CD14-positive monocyte (primary cell): ENCODE measurements around the gene FREM2. TPM values are rescaled to one million over a fixed set of nuclear protein-coding genes. Genes with fewer than 3 reads are reported as not detected.

Experiments
- DNase-seq, 3 donors: peaks; one replicate each; pipeline ENCODE4 v3.0.0-alpha.2; 2011 to 2022
- H2AFZ ChIP-seq: 2 replicates; pipeline ENCODE4 v1.6.0; 2012; ENCODE audit warnings: mild to moderate bottlenecking, low read depth, low read length, inconsistent platforms; ENCODE audit not compliant: insufficient read depth, poor library complexity, severe bottlenecking
- H3K27ac ChIP-seq, 2 donors: 1 replicate in 1 of 2; 2 replicates in 1 of 2; pipeline ENCODE4 v1.5.1; 2012 to 2013; ENCODE audit warnings: low read length in 2 of 2, control low read depth in 1 of 2, inconsistent platforms in 1 of 2, low read depth in 1 of 2, mild to moderate bottlenecking in 1 of 2
- H3K27me3 ChIP-seq, 2 donors: one replicate each; pipeline versions ENCODE4 v1.6.0 to v1.6.1; 2011 to 2013; ENCODE audit warnings: low read length in 2 of 2; ENCODE audit not compliant: control insufficient read depth in 2 of 2, insufficient read depth in 2 of 2
- H3K36me3 ChIP-seq, 2 donors: replicated peaks in 1 of 2; 1 replicate in 1 of 2; 2 replicates in 1 of 2; pipeline versions ENCODE4 v1.5.1 to v1.6.1; 2012 to 2013; ENCODE audit warnings: low read length in 2 of 2, control low read depth in 1 of 2, inconsistent platforms in 1 of 2, mild to moderate bottlenecking in 1 of 2; ENCODE audit not compliant: insufficient read depth in 2 of 2, control insufficient read depth in 1 of 2
- H3K4me1 ChIP-seq, 2 donors: 1 replicate in 1 of 2; 2 replicates in 1 of 2; pipeline versions ENCODE4 v1.5.1 to v1.6.1; 2012 to 2013; ENCODE audit warnings: low read length in 2 of 2, control low read depth in 1 of 2, inconsistent platforms in 1 of 2, mild to moderate bottlenecking in 1 of 2, moderate library complexity in 1 of 2; ENCODE audit not compliant: insufficient read depth in 2 of 2, control insufficient read depth in 1 of 2
- H3K4me2 ChIP-seq: replicated peaks from 2 replicates; pipeline ENCODE3; 2012; ENCODE audit warnings: low read length, moderate library complexity, mild to moderate bottlenecking; ENCODE audit not compliant: poor library complexity, severe bottlenecking; ENCODE audit errors: extremely low read depth
- H3K4me3 ChIP-seq, 3 experiments: fragments of 200-600 bp in 1 of 3; sonication (generic) in 1 of 3; replicated peaks in 1 of 3; 1 replicate in 2 of 3; 2 replicates in 1 of 3; pipeline ENCODE4 v1.5.1; 2011 to 2013; ENCODE audit warnings: low read length in 3 of 3, mild to moderate bottlenecking in 3 of 3, control low read depth in 2 of 3, low read depth in 2 of 3, inconsistent platforms in 1 of 3, moderate library complexity in 1 of 3
- H3K79me2 ChIP-seq: 2 replicates; pipeline ENCODE4 v1.6.0; 2012; ENCODE audit warnings: mild to moderate bottlenecking, control low read depth, inconsistent platforms, low read length, moderate library complexity; ENCODE audit not compliant: insufficient read depth
- H3K9ac ChIP-seq: 2 replicates; pipeline ENCODE4 v1.6.0; 2017; ENCODE audit warnings: low read length, mild to moderate bottlenecking; ENCODE audit not compliant: insufficient read depth, poor library complexity, severe bottlenecking
- H3K9me3 ChIP-seq, 2 donors: replicated peaks in 1 of 2; 1 replicate in 1 of 2; 2 replicates in 1 of 2; pipeline versions ENCODE4 v1.5.1 to v1.6.1; 2012 to 2013; ENCODE audit warnings: low read length in 2 of 2, control low read depth in 1 of 2; ENCODE audit not compliant: control insufficient read depth in 1 of 2, insufficient read depth in 1 of 2
- H4K20me1 ChIP-seq: 2 replicates; pipeline ENCODE4 v1.6.0; 2012; ENCODE audit warnings: mild to moderate bottlenecking, low read length, control low read depth, moderate library complexity; ENCODE audit not compliant: insufficient read depth
- H3K27ac Mint-ChIP-seq, 7 donors: one replicate each; pipeline ENCODE4 v1.8.0; 2020; ENCODE audit warnings: mild to moderate bottlenecking in 7 of 7, mixed read lengths in 7 of 7, moderate library complexity in 6 of 7, inconsistent platforms in 2 of 7
- H3K27me3 Mint-ChIP-seq, 3 donors: one replicate each; pipeline ENCODE4 v1.8.0; 2021 to 2022; ENCODE audit warnings: low read depth in 3 of 3, mild to moderate bottlenecking in 3 of 3, mixed read lengths in 3 of 3, moderate library complexity in 3 of 3, inconsistent platforms in 1 of 3
- H3K36me3 Mint-ChIP-seq, 2 donors: one replicate each; pipeline ENCODE4 v1.8.0; 2020; ENCODE audit warnings: mixed read lengths in 2 of 2, inconsistent platforms in 1 of 2, mild to moderate bottlenecking in 1 of 2
- H3K4me1 Mint-ChIP-seq: one replicate; pipeline ENCODE4 v1.8.0; 2020; ENCODE audit warnings: mild to moderate bottlenecking, mixed read lengths
- H3K4me3 Mint-ChIP-seq, 2 donors: one replicate each; pipeline ENCODE4 v1.8.0; 2020; ENCODE audit warnings: mild to moderate bottlenecking in 2 of 2, mixed read lengths in 2 of 2, moderate library complexity in 1 of 2
- H3K9me3 Mint-ChIP-seq, 7 donors: one replicate each; pipeline ENCODE4 v1.8.0; 2020 to 2022; ENCODE audit warnings: mixed read lengths in 7 of 7, mild to moderate bottlenecking in 6 of 7, moderate library complexity in 6 of 7, inconsistent platforms in 2 of 7
- CTCF ChIP-seq: fragments of 200-600 bp; IDR thresholded peaks from one replicate; pipeline ENCODE4 v1.8.0; 2022; ENCODE audit warnings: antibody characterized with exemption, mild to moderate bottlenecking
- WGBS: methylation state at CpG from one replicate; pipeline ENCODE4 v1.1.5; 2013; ENCODE audit warnings: missing lambda C conversion rate; ENCODE audit not compliant: insufficient coverage; 5-methylcytosine and 5-hydroxymethylcytosine counted together
- intact Hi-C, 2 donors: fragments of 100-400 bp; cut with micrococcal nuclease; formaldehyde crosslinking; loops; one replicate each; pipeline versions ENCODE4 v1.15.0 to v1.15.1; 2023
- polyA plus RNA-seq, 3 donors: library from polyadenylated mRNA; depleted of rRNA in 1 of 3; unstranded in 2 of 3; stranded (reverse) in 1 of 3; fragments of 300-500 nt in 2 of 3; fragments of >200 nt in 1 of 3; fragmentation: Illumina TruSeq in 2 of 3; gene quantifications; 1 replicate in 2 of 3; 2 replicates in 1 of 3; pipeline ENCODE4 v1.2.3, GENCODE V29; 2012 to 2021

The FREM2 gene
- polyA plus RNA-seq, 3 donors = not detected

DNA sequence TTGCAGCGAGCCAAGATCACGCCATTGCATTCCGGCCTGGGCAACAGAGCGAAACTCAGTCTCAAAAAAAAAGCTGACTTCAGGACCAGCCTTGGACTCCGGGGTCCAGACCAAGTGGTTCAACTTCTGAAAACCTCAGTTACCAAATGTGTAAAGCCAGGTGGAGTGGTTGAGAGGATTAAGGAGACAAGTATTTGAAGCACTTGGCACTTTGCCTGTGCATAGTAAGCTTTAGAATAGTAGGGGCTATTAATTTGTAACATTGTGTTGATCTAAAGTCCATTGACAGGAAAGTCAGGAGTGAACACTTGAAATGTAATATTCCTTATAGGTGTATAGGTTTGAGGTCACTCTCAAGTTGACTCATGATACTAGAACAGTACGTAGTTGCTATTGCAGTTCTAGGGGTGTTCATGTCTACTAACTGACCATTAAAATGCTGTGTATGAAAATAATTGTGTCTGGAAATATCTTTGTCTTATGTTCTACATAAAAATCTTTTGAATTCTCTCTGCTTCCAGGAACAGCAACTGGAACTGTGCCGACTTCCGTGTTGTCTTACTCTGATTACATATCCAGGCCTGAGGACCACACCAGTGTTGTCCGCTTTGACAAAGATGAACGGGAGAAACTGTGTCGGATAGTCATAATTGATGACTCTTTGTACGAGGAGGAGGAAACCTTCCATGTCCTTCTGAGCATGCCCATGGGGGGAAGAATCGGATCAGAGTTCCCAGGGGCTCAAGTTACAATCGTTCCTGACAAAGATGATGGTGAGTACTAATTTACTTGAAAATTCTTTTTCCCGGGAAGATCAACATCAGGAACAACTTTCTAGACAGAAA is 97.4 kb downstream of the FREM2 start:
- Mint-ChIP-seq H3K9me3 (peaks cover 0 to 8% (median 3%) of the 10 kb centered on the region in 7 donors), H3K36me3 (no peaks in the 10 kb centered on the region), H3K27ac (peak overlapping the region in 1 of 7 donors; percentile 9), H3K4me3 (no peak overlapping the region), H3K4me1 (no peaks in the 10 kb centered on the region), H3K27me3 (no peaks in the 10 kb centered on the region)
- H3K4me3 ChIP-seq = no peak overlapping the region
- WGBS = 95% methylated on average over 6 of the region's 15 CpGs
- no peak overlapping the region for H3K27ac ChIP-seq
- H3K79me2 ChIP-seq = no peaks in the 10 kb centered on the region
- no peak overlapping the region for H2AFZ ChIP-seq
- H3K4me1 ChIP-seq = no peaks in the 10 kb centered on the region
- H3K4me2 ChIP-seq = no peak overlapping the region
- H3K9me3 ChIP-seq = peaks cover 0 to 4% of the 10 kb centered on the region in 2 donors
- intact Hi-C loops = no loop called here
- no peaks in the 10 kb centered on the region for H3K27me3 ChIP-seq
- DNase-seq = no peak
- no peaks in the 10 kb centered on the region for H3K36me3 ChIP-seq
- TF ChIP-seq CTCF = no peak
- no peak overlapping the region for H3K9ac ChIP-seq
- H4K20me1 ChIP-seq = no peaks in the 10 kb centered on the region

GRCh38 chr13:38785042-38785441 is 98.2 kb downstream of the FREM2 start:
- no peaks in the 10 kb centered on the region for H3K36me3 ChIP-seq
- no peaks in the 10 kb centered on the region for H3K27me3 ChIP-seq
- H3K36me3 Mint-ChIP-seq = no peaks in the 10 kb centered on the region
- TF ChIP-seq CTCF = no peak
- no peak overlapping the region for H3K4me2 ChIP-seq
- no peaks in the 10 kb centered on the region for H4K20me1 ChIP-seq
- H3K79me2 ChIP-seq = no peaks in the 10 kb centered on the region
- peaks cover 0 to 4% of the 10 kb centered on the region in 2 donors for H3K9me3 ChIP-seq
- no peak overlapping the region for H2AFZ ChIP-seq
- peaks cover 0 to 8% (median 3%) of the 10 kb centered on the region in 7 donors for H3K9me3 Mint-ChIP-seq
- H3K27me3 Mint-ChIP-seq = no peaks in the 10 kb centered on the region
- H3K27ac ChIP-seq = no peak overlapping the region
- WGBS = no CpG with 5 or more reads among the region's 2 CpGs
- H3K4me3 Mint-ChIP-seq = no peak overlapping the region
- no peaks in the 10 kb centered on the region for H3K4me1 Mint-ChIP-seq
- no peak overlapping the region for H3K4me3 ChIP-seq
- H3K27ac Mint-ChIP-seq = no peak overlapping the region
- intact Hi-C loops = no loop called here
- H3K9ac ChIP-seq = no peak overlapping the region
- no peaks in the 10 kb centered on the region for H3K4me1 ChIP-seq
- DNase-seq = no peak
